ENCODE measurements around the gene WWOX.

WWOX gene

DNA sequence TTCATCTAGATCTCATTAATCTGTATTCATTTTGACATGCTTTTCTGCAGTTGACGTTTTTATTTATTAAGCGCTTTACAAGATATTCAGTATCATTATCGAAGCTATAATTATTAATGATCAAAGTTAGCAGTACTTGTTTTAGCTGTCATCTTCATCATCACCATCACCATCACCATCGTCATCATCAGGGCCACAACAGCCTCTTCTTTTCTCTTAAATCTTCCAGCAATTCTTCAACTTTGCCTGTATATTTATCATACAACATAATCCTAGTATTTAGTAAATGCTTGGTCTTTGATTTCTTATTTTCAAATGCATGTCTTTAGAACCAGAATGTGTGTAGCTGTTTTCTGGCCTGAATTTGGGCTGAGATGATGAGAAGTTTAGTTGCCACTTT is 973.1 kb downstream of the WWOX start:
- H3K4me1 Mint-ChIP-seq, result no peaks in the 10 kb centered on the region

DNA sequence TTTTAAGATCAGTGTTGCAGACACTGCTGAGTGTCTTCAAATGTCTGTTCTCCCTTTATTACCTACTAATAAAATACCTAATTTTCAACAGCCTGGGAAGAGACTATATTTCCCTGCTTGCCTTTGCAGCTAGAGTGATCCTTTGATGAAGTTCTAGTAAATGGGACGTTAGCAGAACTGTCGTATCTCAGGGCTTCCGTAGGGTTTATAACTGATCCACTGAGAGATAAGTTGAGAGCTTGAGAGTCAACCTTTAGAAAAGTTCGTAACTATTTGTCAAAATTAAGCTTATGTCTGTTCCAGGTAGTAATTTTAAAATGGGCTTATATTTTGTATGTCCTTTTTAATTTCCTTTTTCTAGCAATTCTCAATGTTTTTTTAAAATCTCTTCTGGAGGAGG is 974.1 kb downstream of the WWOX start:
- Mint-ChIP-seq H3K4me1 (no peaks in the 10 kb centered on the region), H3K4me3 (no peak overlapping the region), H3K27me3 (peaks cover 4% of the 10 kb centered on the region), H3K36me3 (no peaks in the 10 kb centered on the region), H3K9me3 (no peaks in the 10 kb centered on the region), H3K27ac (no peak overlapping the region)
- no peak for ATAC-seq (ENCODE audit: low read depth)
- no peak for DNase-seq (ENCODE audit: low spot score in 2 of 2)

More for the DNA sequence above, 973.1 kb downstream of the WWOX start:
- Mint-ChIP-seq H3K27me3 (peaks cover 4% of the 10 kb centered on the region), H3K9me3 (no peaks in the 10 kb centered on the region), H3K4me3 (no peak overlapping the region), H3K27ac (no peak overlapping the region), H3K36me3 (no peaks in the 10 kb centered on the region)
- no peak for ATAC-seq (ENCODE audit: low read depth)
- DNase-seq (ENCODE audit: low spot score in 2 of 2), result no peak

DNA sequence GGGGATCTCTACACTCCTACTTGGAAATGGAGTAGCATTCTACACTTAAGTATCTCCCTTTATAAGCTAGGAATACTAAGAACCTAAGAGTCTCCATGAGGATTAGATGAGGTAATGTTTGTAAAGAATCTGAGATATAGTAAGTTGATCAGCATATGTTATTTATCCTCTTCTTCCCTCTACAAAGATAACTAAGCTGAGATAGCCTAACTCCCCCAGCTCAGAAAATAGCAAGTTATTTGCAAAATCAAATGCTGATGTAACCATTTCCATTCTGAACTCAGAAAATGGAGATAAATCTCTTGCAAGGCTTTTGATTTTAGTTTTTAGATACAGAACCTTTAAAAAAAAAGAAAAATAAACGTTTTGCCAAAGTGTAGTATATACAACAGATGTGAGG is 975.1 kb downstream of the WWOX start:
- H3K27ac Mint-ChIP-seq, result no peak overlapping the region
- H3K9me3 Mint-ChIP-seq, result no peaks in the 10 kb centered on the region
- ATAC-seq (ENCODE audit: low read depth), result no peak
- H3K4me3 Mint-ChIP-seq, result no peak overlapping the region
- no peaks in the 10 kb centered on the region for H3K36me3 Mint-ChIP-seq
- no peak for DNase-seq (ENCODE audit: low spot score in 2 of 2)
- H3K27me3 Mint-ChIP-seq, result peaks cover 7% of the 10 kb centered on the region
- H3K4me1 Mint-ChIP-seq, result no peaks in the 10 kb centered on the region

DNA sequence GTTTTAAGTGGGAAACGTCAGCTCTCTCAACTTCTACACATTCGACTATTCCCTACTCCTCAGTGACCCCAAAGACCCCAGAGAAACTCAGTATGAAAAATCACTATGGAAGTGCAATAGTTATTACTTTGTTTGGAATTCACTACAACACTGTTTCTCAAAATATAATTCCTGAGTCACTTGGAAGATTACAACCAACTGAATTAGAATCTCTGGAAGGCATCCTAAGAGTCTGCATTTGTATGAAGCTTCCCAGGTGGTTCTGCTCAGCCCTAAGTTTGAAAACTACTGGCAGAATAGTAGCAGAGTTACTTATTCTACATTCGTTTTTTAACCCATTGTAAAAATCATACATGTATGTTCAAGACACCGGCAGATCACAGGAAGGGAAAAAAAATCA is 975.5 kb downstream of the WWOX start:
- Mint-ChIP-seq H3K4me3 (no peak overlapping the region), H3K4me1 (no peaks in the 10 kb centered on the region), H3K27ac (no peak overlapping the region), H3K27me3 (peaks cover 8% of the 10 kb centered on the region), H3K36me3 (no peaks in the 10 kb centered on the region), H3K9me3 (no peaks in the 10 kb centered on the region)
- no peak for DNase-seq (ENCODE audit: low spot score in 2 of 2)
- no peak for ATAC-seq (ENCODE audit: low read depth)

DNA sequence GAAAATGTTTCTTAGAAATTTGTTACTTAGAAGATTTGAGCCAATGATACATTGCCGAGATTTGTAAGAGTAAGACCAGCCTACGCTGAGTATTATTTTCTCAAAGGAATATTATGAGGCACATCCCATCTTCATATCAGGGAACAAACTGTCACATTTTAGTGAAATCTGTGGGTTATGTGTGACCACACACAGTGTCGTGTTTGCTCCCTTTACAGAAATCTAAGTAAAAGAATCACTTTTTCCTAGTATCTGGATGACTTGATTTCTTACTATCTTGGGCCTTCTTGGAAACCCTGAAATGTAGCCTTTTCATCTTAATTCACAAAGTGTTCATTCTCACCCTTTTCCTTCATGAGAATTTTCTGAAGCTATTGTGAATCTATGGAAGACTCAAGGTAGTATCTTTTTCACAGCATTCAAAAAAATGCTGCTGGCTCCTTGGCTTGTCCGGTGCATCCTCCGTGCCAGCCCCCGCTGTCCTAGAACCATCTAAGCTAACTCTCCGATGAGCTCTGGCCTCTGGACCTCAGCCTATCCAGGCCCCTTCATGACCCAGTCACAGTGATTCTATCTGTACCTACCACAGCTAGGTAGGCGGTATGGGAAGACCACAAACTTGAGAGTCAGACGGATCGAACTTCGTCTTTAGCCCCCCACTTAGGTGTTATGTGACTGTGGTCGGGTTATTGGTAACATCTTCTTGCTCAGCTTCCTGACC is 976.8 kb downstream of the WWOX start:
- H3K27me3 Mint-ChIP-seq, result peaks cover 10% of the 10 kb centered on the region
- H3K9me3 Mint-ChIP-seq, result no peaks in the 10 kb centered on the region
- no peak overlapping the region for H3K27ac Mint-ChIP-seq
- DNase-seq (ENCODE audit: low spot score in 2 of 2) (no peak), ATAC-seq (ENCODE audit: low read depth) (no peak)
- H3K4me1 Mint-ChIP-seq, result no peaks in the 10 kb centered on the region
- H3K36me3 Mint-ChIP-seq, result no peaks in the 10 kb centered on the region
- H3K4me3 Mint-ChIP-seq, result no peak overlapping the region

DNA sequence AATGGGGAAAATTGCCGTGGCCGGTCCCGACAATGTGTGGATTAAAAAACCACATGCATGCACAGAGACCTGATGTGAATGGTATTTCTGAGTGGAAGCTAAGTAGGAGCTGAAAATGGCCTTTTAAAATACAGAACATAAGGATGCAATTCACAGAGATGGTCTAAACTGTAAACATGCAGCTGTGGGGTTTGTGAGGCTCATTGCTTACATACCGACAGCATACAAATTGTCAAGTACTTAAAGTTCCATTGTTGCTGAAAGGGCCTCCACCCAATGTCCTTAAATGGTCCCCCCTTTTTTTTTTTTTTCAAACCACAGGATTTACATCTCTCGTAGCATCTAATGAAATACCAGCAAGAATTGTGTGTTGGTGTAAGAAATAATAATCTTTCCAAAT is 977.9 kb downstream of the WWOX start:
- no peaks in the 10 kb centered on the region for H3K36me3 Mint-ChIP-seq
- no peaks in the 10 kb centered on the region for H3K9me3 Mint-ChIP-seq
- no peak overlapping the region for H3K27ac Mint-ChIP-seq
- peaks cover 10% of the 10 kb centered on the region for H3K27me3 Mint-ChIP-seq
- ATAC-seq (ENCODE audit: low read depth) (no peak), DNase-seq (ENCODE audit: low spot score in 2 of 2) (no peak)
- H3K4me1 Mint-ChIP-seq, result no peaks in the 10 kb centered on the region
- H3K4me3 Mint-ChIP-seq, result no peak overlapping the region

DNA sequence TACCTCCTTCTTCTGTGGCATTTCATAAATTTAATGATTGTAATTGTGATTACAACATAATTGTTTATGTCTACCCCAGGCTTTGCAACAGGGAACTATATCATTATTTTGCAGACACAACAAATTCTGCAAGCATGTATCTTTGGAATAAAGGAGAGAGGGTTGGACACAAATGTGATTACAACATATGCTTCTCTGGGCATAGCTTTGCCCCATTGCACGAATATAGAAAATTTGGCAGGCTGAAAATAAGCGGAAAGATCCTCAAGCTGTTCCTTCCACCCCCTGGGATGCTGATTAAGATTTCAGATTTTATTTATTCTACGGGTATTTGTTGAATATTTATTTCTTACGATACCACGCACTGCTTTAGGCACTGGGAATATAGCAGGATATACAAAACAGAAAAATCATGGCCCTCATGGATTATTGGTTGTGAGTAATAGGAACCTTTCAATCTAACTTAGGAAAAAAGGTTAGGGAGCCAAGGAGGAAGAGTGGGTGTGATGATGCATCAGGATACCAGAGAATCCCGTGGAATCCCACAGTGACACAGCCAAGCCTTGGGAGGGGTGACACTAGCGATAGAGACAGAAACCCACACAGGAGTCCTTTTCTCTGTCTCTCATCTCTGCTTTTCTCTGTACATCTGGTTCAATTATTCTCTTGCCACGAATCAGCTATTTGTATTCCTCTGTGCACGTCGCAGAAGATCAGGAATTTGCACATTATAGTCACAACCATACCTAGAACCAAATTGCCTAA is 980.4 kb downstream of the WWOX start:
- Mint-ChIP-seq H3K27me3 (peaks cover 11% of the 10 kb centered on the region), H3K27ac (no peak overlapping the region), H3K4me1 (no peaks in the 10 kb centered on the region), H3K36me3 (no peaks in the 10 kb centered on the region), H3K9me3 (no peaks in the 10 kb centered on the region), H3K4me3 (no peak overlapping the region)
- DNase-seq (ENCODE audit: low spot score in 2 of 2) (no peak), ATAC-seq (ENCODE audit: low read depth) (no peak)

DNA sequence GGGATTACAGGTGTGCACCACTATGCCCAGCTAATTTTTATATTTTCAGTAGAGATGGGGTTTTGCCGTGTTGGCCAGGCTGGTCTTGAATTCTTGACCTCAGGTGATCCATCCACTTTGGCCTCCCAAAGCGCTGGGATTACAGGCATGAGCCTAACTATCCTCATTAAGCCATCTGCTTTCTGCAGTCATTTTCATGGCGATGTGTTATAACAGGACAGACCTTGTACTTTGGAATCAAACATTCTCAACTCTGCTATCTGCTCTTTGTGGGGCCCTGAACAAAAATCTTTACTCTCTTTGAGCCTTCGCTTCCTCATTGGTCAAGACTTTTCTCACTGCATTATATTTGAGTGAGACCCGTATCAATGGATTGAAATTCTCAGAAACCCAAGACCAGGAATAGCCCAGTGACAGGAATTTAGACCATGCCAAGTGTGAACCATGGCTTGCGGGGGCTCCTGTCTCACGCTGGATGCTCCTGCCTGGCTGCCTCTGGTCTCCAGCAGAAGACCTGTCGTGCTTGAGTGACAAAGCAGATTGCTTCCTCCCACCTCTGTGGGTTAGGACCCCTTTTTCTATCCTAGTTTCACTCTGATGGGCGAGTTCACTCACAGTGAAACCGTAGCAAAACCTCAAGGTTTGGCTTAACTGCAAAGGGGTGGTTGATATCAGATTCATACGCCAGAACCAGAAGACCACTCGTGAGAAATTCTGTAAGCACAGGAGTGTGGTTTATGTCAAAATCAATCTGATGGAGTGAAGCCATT is 982.0 kb downstream of the WWOX start:
- H3K4me1 Mint-ChIP-seq, result no peaks in the 10 kb centered on the region
- no peak overlapping the region for H3K27ac Mint-ChIP-seq
- no peak for ATAC-seq (ENCODE audit: low read depth)
- no peak overlapping the region for H3K4me3 Mint-ChIP-seq
- no peak for DNase-seq (ENCODE audit: low spot score in 2 of 2)
- no peaks in the 10 kb centered on the region for H3K9me3 Mint-ChIP-seq
- H3K36me3 Mint-ChIP-seq, result no peaks in the 10 kb centered on the region
- peaks cover 8% of the 10 kb centered on the region for H3K27me3 Mint-ChIP-seq

DNA sequence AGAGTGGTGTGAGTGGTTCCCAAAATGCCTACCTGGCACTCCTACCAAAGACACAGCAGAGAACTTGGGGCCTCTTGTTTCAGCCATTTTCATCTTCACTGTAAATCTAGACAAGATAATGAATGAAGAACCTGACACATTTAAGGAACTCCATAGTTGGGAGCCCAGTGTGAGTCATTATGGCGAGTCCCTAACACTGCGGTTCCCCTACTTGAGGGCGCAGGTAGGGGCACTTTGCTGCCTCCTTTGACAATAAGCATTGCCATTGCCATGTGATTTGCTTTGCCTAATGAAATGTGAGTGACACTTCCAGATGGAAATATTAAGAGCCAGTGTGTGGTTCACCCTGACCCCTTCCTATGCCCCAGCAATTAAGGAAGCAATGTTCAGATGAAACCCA is 983.5 kb downstream of the WWOX start:
- Mint-ChIP-seq H3K27me3 (peaks cover 8% of the 10 kb centered on the region), H3K27ac (no peak overlapping the region), H3K4me1 (no peaks in the 10 kb centered on the region), H3K36me3 (no peaks in the 10 kb centered on the region), H3K9me3 (no peaks in the 10 kb centered on the region), H3K4me3 (no peak overlapping the region)
- no peak for ATAC-seq (ENCODE audit: low read depth)
- no peak for DNase-seq (ENCODE audit: low spot score in 2 of 2)

DNA sequence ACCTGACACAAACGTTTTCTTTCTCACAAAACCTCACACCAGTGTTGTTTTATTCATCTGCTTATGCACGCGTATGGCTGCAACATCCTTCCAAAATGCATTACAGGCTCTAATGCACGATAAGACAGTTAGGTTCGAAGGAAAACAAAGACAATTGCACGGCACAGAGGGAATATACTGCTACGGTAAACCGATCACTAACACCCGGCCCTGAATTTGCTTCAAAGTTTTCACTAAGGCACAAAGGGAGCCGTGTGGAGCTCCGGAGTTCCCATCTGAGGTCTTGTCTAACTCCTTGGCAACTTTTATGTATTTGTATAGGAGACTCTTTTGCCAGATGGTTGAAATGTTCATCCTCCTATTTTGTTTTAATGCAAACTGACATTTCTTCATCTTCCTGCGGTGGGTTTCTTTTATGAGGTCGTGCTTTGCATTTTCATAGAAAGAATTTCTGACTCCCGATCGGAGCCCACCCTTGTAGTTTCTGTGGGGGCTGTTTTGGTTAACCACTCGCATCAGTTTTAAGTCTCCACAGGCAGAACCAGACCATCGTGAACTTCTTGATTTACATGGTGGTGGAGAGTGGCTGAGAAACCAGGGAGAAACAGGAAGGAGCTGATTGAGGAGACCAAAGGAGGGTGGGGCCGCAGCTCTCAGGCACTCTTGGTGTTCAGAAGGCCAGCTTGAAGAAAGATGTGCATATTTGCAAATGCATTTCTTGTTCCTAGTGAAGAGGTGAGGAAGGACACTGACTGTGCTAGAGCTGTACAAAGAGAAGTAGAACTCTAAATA is 984.2 kb downstream of the WWOX start:
- H3K4me3 Mint-ChIP-seq, result no peak overlapping the region
- no peaks in the 10 kb centered on the region for H3K36me3 Mint-ChIP-seq
- DNase-seq (ENCODE audit: low spot score in 2 of 2) (no peak), ATAC-seq (ENCODE audit: low read depth) (no peak)
- no peaks in the 10 kb centered on the region for H3K4me1 Mint-ChIP-seq
- no peaks in the 10 kb centered on the region for H3K9me3 Mint-ChIP-seq
- peaks cover 8% of the 10 kb centered on the region for H3K27me3 Mint-ChIP-seq
- no peak overlapping the region for H3K27ac Mint-ChIP-seq

DNA sequence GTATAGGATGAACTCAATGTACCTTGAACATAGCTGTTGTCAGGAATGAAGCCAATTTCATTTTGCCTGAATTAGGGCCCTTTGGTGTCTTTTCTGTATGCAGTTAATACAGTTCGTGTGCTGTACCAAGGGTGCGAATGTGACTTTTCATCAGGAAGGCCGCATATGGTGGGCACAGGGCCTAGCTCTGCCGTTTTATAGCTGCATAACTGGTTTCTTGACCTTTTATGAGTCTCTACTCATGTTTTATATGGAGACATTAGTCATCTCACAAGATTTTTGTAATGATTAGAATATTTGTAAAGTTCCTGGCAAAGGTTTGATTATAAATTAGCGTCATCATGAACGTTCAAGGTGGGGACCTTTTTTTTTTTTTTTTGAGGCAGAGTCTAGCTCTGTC is 989.5 kb downstream of the WWOX start:
- ATAC-seq (ENCODE audit: low read depth) (no peak), DNase-seq (ENCODE audit: low spot score in 2 of 2) (no peak)
- no peaks in the 10 kb centered on the region for H3K27me3 Mint-ChIP-seq
- no peaks in the 10 kb centered on the region for H3K36me3 Mint-ChIP-seq
- no peak overlapping the region for H3K27ac Mint-ChIP-seq
- H3K4me1 Mint-ChIP-seq, result peaks cover 23% of the 10 kb centered on the region
- H3K9me3 Mint-ChIP-seq, result no peaks in the 10 kb centered on the region
- no peak overlapping the region for H3K4me3 Mint-ChIP-seq

DNA sequence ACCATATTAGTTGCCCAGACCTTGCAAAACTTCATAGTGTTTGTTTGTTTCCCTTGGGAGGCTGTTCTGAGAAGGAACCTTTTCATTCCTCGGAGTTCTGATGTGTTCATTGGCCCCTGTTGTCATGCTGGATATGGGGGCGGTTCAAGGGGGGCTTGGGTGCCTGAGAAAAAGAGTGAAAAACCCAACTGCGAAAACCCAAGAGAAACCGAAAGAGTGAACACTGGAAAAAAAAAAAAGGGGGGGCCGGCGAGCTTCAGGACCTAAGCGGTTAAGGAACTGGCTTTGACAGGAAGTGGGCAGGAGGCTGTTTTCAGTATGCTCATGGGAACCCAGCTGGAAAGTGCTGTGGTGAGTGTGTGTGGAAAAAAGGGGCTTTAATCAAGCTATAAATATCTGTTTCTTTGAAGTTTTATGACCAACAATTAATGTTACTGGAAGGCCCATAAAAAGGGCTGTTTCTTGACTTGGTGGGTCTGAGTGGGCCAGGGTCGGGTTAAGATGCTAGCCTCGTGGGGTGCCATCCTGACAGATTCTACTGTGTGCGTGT is 990.4 kb downstream of the WWOX start:
- Mint-ChIP-seq H3K9me3 (no peaks in the 10 kb centered on the region), H3K36me3 (no peaks in the 10 kb centered on the region), H3K27me3 (no peaks in the 10 kb centered on the region), H3K27ac (peak overlapping the region; percentile 54), H3K4me1 (peaks cover 24% of the 10 kb centered on the region), H3K4me3 (peak overlapping the region; percentile 50)
- DNase-seq (ENCODE audit: low spot score in 2 of 2) (no peak), ATAC-seq (ENCODE audit: low read depth) (peak; percentile 64)

DNA sequence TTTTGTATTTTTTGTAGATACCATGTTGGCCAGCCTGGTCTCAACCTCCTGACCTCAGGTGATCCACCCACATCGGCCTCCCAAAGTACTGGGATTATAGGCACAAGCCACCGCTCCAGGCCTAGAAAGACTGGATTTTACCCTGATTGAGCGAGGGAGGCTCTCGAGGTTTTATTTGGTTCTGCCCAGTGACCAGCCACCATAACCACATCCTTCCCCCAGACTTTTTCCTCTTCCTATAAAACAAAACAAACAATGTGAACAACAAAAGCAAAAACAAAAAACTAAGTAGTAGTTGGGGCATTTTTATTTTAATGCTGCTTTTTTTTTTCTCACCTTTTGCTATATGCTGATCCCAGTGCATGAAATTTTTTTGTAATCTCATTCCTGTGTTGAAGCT is 991.5 kb downstream of the WWOX start:
- Mint-ChIP-seq H3K9me3 (no peaks in the 10 kb centered on the region), H3K27me3 (peaks cover 2% of the 10 kb centered on the region), H3K4me1 (peaks cover 24% of the 10 kb centered on the region), H3K27ac (no peak overlapping the region), H3K36me3 (no peaks in the 10 kb centered on the region), H3K4me3 (peak overlapping the region; percentile 62)
- ATAC-seq (ENCODE audit: low read depth) (no peak), DNase-seq (ENCODE audit: low spot score in 2 of 2) (no peak)
